ENCODE measurements around the gene MEMO1. TPM values are rescaled to one million over a fixed set of nuclear protein-coding genes. Genes with fewer than 3 reads are reported as not detected.
"Not testable (repeated sequence)": the region's sequence is repeated elsewhere in the genome, so short reads cannot be mapped to it uniquely, and the experiment has no call there.

The MEMO1 gene
- total and polyA plus RNA-seq, 8 donors = 10.5 to 20.4 (median 16.3) TPM

DNA sequence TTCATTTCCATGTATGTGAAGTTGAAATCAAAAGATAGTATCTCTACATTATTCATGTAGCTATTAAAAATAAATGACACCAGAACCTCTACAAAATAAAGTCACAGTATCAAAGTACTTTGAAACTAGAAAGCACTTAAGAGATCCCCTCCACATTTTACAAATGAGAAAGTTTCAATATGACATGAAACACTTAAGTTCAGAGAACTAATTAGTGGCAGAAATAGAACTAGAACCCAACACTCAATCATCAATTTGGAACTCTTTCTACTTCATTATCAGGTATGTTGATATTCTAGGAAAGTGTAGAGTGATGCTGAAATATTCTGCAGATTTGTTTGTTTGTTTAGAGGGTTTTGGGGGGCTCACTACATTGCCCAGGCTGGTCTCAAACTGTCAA is 145.6 kb downstream of the MEMO1 start:
- Histone ChIP-seq H3K27me3 (peaks cover 0 to 3% (median 0%) of the 10 kb centered on the region in 4 donors), H3K9me3 (no peaks in the 10 kb centered on the region), H3K36me3 (no peaks in the 10 kb centered on the region), H3K27ac (no peak overlapping the region), H3K4me3 (no peak overlapping the region), H3K4me1 (no peaks in the 10 kb centered on the region)
- TF ChIP-seq, protein P1, sequence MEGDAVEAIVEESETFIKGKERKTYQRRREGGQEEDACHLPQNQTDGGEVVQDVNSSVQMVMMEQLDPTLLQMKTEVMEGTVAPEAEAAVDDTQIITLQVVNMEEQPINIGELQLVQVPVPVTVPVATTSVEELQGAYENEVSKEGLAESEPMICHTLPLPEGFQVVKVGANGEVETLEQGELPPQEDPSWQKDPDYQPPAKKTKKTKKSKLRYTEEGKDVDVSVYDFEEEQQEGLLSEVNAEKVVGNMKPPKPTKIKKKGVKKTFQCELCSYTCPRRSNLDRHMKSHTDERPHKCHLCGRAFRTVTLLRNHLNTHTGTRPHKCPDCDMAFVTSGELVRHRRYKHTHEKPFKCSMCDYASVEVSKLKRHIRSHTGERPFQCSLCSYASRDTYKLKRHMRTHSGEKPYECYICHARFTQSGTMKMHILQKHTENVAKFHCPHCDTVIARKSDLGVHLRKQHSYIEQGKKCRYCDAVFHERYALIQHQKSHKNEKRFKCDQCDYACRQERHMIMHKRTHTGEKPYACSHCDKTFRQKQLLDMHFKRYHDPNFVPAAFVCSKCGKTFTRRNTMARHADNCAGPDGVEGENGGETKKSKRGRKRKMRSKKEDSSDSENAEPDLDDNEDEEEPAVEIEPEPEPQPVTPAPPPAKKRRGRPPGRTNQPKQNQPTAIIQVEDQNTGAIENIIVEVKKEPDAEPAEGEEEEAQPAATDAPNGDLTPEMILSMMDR (IDR thresholded peaks at IDR 0.05) = no peak
- DNase-seq (no peak), FAIRE-seq (no peak), ATAC-seq (no peak)
- intact Hi-C loops (cut with DNase I) = no loop called here

DNA sequence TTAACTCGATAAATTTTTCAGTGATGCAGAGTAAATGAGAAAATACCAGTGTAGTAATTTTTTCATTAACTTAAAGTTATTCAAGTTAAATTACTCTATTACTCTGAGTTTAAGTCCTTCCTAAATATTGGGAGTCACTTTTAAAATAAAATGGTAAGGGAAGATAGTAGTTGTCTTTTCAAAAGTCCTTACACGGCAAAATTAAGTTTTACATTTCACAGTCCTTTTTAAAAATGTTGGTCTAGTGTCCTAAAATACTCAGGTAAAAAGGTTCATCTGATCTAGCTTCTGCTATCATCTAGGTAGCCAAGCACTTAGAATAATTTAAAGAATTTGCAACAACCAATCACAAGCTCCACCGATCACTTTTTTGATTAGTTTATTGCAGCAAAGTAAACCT is 146.9 kb downstream of the MEMO1 start:
- Histone ChIP-seq H3K36me3 (no peaks in the 10 kb centered on the region), H3K9me3 (no peaks in the 10 kb centered on the region), H3K4me1 (no peaks in the 10 kb centered on the region), H3K27ac (no peak overlapping the region), H3K4me3 (no peak overlapping the region), H3K27me3 (peaks cover 0 to 3% (median 0%) of the 10 kb centered on the region in 4 donors)
- FAIRE-seq (no peak), ATAC-seq (no peak), DNase-seq (no peak)
- intact Hi-C loops (cut with DNase I) = no loop called here
- WGBS, 2 donors = 98% methylated on average over 3 of the region's 3 CpGs
- TF ChIP-seq, protein P1 (IDR thresholded peaks at IDR 0.05) = no peak

GRCh38 chr2:31863015-31863656 is 147.7 kb downstream of the MEMO1 start:
- H3K27ac ChIP-seq; FAIRE-seq; ATAC-seq; H3K27me3 ChIP-seq; H3K9me3 ChIP-seq; H3K4me1 ChIP-seq; intact Hi-C loops (cut with DNase I); H3K36me3 ChIP-seq; DNase-seq; H3K4me3 ChIP-seq: not testable (repeated sequence)
- WGBS, 2 donors = 97 to 98% methylated on average over 9 of the region's 9 CpGs

DNA sequence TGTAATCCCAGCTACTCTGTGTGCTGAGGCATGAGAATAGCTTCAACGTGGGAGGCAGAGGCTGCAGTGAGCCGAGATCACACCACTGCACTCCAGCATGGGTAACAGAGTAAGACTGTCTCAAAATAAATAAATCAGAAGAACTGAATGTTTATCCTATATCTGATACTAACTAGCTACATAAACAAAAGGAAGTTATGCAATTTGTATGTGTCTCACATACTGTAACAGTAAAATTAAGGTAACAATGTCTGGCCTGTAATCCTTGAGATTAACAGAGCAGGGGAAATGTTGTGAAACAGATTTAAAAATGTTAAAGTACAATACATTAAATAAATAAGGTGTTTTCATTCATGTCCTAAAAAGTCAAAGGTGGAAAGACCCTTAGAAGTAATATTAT is 150.8 kb downstream of the MEMO1 start:
- whole genome bisulfite sequencing, 2 donors = 81 to 86% methylated on average over 2 of the region's 2 CpGs
- DNase-seq (no peak), FAIRE-seq (no peak), ATAC-seq (no peak)
- no peaks in the 10 kb centered on the region for H3K36me3 ChIP-seq
- no peak overlapping the region for H3K27ac ChIP-seq
- H3K9me3 ChIP-seq = no peaks in the 10 kb centered on the region
- no peak overlapping the region for H3K4me3 ChIP-seq
- no peaks in the 10 kb centered on the region for H3K27me3 ChIP-seq
- TF ChIP-seq, protein P1 (IDR thresholded peaks at IDR 0.05) = no peak
- no peaks in the 10 kb centered on the region for H3K4me1 ChIP-seq
- intact Hi-C loops (cut with DNase I) = no loop called here

DNA sequence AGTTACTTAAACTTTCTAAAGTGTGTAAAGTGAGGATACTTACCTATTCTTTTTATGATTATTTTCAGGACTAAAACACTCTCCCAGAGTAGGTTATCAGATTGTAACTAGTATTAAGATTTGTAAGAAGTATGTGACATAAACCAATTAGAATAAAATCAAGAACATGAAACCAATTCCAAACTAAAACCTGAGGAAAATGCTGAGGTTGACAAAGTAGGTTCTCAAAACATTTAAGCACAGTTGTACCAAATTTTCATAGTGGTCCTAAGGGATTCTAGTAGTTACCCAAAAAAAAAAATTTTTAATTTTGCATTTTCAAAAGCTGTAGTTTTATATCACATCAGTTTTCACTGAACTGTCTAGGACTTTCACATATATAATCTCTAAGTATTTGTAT is 157.3 kb downstream of the MEMO1 start:
- no peaks in the 10 kb centered on the region for H3K27me3 ChIP-seq
- intact Hi-C loops (cut with DNase I) = no loop called here
- DNase-seq (no peak), ATAC-seq (no peak), FAIRE-seq (no peak)
- no peaks in the 10 kb centered on the region for H3K4me1 ChIP-seq
- no peaks in the 10 kb centered on the region for H3K36me3 ChIP-seq
- H3K9me3 ChIP-seq = no peaks in the 10 kb centered on the region
- no peak overlapping the region for H3K27ac ChIP-seq
- TF ChIP-seq, protein P1 (IDR thresholded peaks at IDR 0.05) = no peak
- no peak overlapping the region for H3K4me3 ChIP-seq

- ATAC-seq; H3K9me3 ChIP-seq; H3K4me3 ChIP-seq; H3K4me1 ChIP-seq; DNase-seq; H3K27me3 ChIP-seq; H3K27ac ChIP-seq; H3K36me3 ChIP-seq; FAIRE-seq; intact Hi-C loops (cut with DNase I): not testable (repeated sequence)
- WGBS, 2 donors = 90 to 97% methylated on average over 4 of the region's 5 CpGs
Observed at GRCh38 chr2:31842150-31842549, 168.7 kb downstream of the MEMO1 start.
